Measurements from ENCODE around the gene STC2. TPM values are rescaled to one million over a fixed set of nuclear protein-coding genes. Genes with fewer than 3 reads are reported as not detected.

STC2 gene
- total and polyA plus RNA-seq, 2 of the 4 experiments (the other 2 are of a cell fraction) = 87.5 to 270 TPM

DNA sequence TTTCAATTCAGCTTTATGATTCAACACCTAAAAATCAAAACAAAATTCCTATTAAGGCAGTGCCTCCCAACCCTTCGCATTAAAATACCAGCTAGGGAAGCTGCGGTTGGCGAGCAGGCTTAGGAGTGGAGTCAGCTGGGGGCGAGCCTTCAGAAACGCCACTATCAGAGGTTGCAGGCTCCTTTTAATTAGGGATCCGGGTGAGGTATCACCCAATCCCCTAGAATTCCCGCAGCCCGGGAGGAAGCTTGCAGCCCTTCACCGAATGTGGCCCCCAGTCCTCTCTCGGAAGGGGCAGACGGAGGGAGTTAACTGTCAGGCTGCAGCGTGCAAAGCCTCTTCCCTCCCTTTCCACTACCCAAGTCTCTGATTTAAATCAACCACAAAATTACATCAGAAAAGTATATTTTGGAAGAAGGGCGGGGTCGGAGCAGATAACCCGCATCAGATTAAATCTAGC is 1.7 kb downstream of the STC2 start:
- H2AFZ ChIP-seq (replicated peaks; ENCODE audit: low read length, poor library complexity) = peak overlapping the region; percentile 46
- peak overlapping the region; percentile 89 for H3K4me3 ChIP-seq (ENCODE audit: insufficient read depth, low read depth, low read length)
- peak overlapping the region; percentile 88 for H3K56ac ChIP-seq (ENCODE audit: extremely low read depth, insufficient read depth, low read length)
- peak overlapping the region; percentile 23; the same call in 1 of the 2 replicates for H2BK20ac ChIP-seq (ENCODE audit: low read depth, low read length)
- peak overlapping the region; percentile 85 for H3K4me2 ChIP-seq (ENCODE audit: low read depth, low read length)
- H3K4ac ChIP-seq (ENCODE audit: low read depth, low read length) = peak overlapping the region; percentile 74
- H4K91ac ChIP-seq (ENCODE audit: insufficient read depth, low read depth, low read length) = peak overlapping the region; percentile 77
- H3K9ac ChIP-seq (ENCODE audit: low read depth, low read length) = peak overlapping the region; percentile 97
- peak overlapping the region; percentile 18; the same call in 1 of the 3 replicates for H2BK15ac ChIP-seq (ENCODE audit: low read depth, low read length)
- ChIA-PET POLR2A (ENCODE audit: unreplicated experiment) (interaction anchor here (1.3 to 1.7 kb wide), 2 partner anchors 32 to 199 kb away, joined by 3 to 8 read pairs; no protein-coding TSS in a partner anchor), CTCF (no interaction called here)
- peak overlapping the region; percentile 95 for H3K14ac ChIP-seq (replicated peaks; ENCODE audit: low read depth, low read length)
- in situ Hi-C loops (cut with MboI; ENCODE audit: low sequenced_read_pairs) = no loop called here
- peak overlapping the region; percentile 83 for H4K5ac ChIP-seq (ENCODE audit: low read depth, low read length)
- peak overlapping the region; percentile 50 for H2AK9ac ChIP-seq (replicated peaks; ENCODE audit: low read depth, low read length, poor library complexity)
- BruUV-seq (replicated peaks) = no TSS peak
- peak overlapping the region; percentile 92 for H2AK5ac ChIP-seq (ENCODE audit: low read depth, low read length)
- peak; percentile 92 for DNase-seq
- H3K4me1 ChIP-seq (ENCODE audit: control insufficient read depth, insufficient read depth, low read length) = peaks cover 29% of the 10 kb centered on the region
- H3K23ac ChIP-seq (ENCODE audit: low read depth, low read length) = peak overlapping the region; percentile 61
- intact Hi-C loops (cut with micrococcal nuclease) = loop anchor here (1.0 to 5.0 kb wide), 2 partner anchors 71 to 247 kb away; no protein-coding TSS in a partner anchor
- no peaks in the 10 kb centered on the region for H3K27me3 ChIP-seq (ENCODE audit: control insufficient read depth, insufficient read depth, low read length)
- peak overlapping the region; percentile 75 to 81 for H4K8ac ChIP-seq (ENCODE audit: low read depth in 2 of 2, low read length in 2 of 2)
- peaks cover 21% of the 10 kb centered on the region for H3K9me1 ChIP-seq (ENCODE audit: insufficient read depth, low read length)
- dilution Hi-C loops (cut with HindIII; ENCODE audit: low sequenced_read_pairs, unreplicated experiment) = no loop called here
- no CpG with 5 or more reads among the region's 15 CpGs for WGBS, 2 experiments (ENCODE audit: extremely low coverage in 2 of 2, insufficient read length in 1 of 2)
- peaks cover 27 to 52% of the 10 kb centered on the region in 2 experiments for H3K79me1 ChIP-seq (ENCODE audit: low read depth in 1 of 2, low read length in 2 of 2)
- peak overlapping the region; percentile 96 for H2BK5ac ChIP-seq (ENCODE audit: low read depth, low read length, poor library complexity, severe bottlenecking)
- H4K20me1 ChIP-seq (ENCODE audit: insufficient read depth, low read length) = peaks cover 58% of the 10 kb centered on the region
- H3K18ac ChIP-seq (ENCODE audit: low read depth, low read length) = peak overlapping the region; percentile 72
- H2BK120ac ChIP-seq (ENCODE audit: low read depth, low read length) = peak overlapping the region; percentile 75
- no peaks in the 10 kb centered on the region for H3K9me3 ChIP-seq (ENCODE audit: control insufficient read depth, insufficient read depth, low read length)
- H3K27ac ChIP-seq (ENCODE audit: insufficient read depth, low read length) = peak overlapping the region; percentile 96
- H3K36me3 ChIP-seq (ENCODE audit: control insufficient read depth, insufficient read depth, low read length) = peaks cover 40% of the 10 kb centered on the region
- ATAC-seq (ENCODE audit: low read depth) = peak; percentile 8
- TF ChIP-seq SMC3 (IDR thresholded peaks at IDR 0.05; ENCODE audit: low read depth, low read length) (no peak), RFX5 (IDR thresholded peaks at IDR 0.05; ENCODE audit: low read depth, low read length) (0 out of 2 replicates have a peak, but pooled peaks have one; percentile 9), RCOR1 (IDR thresholded peaks at IDR 0.05; ENCODE audit: insufficient replicate concordance, low read length) (no peak), CTCF (conservative IDR thresholded peaks at IDR 0.05; ENCODE audit: low read depth, low read length) (no peak), RAD21 (IDR thresholded peaks at IDR 0.05; ENCODE audit: low read length) (peak; percentile 18; the same call in 1 of the 2 replicates), MAFK (IDR thresholded peaks at IDR 0.05; ENCODE audit: low read depth, low read length) (peak; percentile 19; the same call in 1 of the 2 replicates), NFE2L2 (IDR thresholded peaks at IDR 0.05; ENCODE audit: low read depth, low read length) (no peak), MXI1 (IDR thresholded peaks at IDR 0.05; ENCODE audit: borderline replicate concordance, low read depth, low read length) (no peak; the same call in 1 of the 2 replicates), FOS (IDR thresholded peaks at IDR 0.05; ENCODE audit: low read depth, low read length) (peak; percentile 44; the same call in 1 of the 2 replicates), CHD1 (IDR thresholded peaks at IDR 0.05; ENCODE audit: low read depth, low read length) (no peak), BHLHE40 (IDR thresholded peaks at IDR 0.05; ENCODE audit: low read depth, low read length) (peak; percentile 36; the same call in 1 of the 2 replicates), MAZ (IDR thresholded peaks at IDR 0.05; ENCODE audit: borderline replicate concordance, low read depth, low read length) (peak; percentile 68; the same call in 1 of the 2 replicates), POLR2A (IDR thresholded peaks at IDR 0.05; ENCODE audit: low read depth, low read length) (peak; percentile 21; the same call in 1 of the 2 replicates), CEBPB (IDR thresholded peaks at IDR 0.05; ENCODE audit: low read depth, low read length) (no peak)
- TF ChIP-seq, protein P1, sequence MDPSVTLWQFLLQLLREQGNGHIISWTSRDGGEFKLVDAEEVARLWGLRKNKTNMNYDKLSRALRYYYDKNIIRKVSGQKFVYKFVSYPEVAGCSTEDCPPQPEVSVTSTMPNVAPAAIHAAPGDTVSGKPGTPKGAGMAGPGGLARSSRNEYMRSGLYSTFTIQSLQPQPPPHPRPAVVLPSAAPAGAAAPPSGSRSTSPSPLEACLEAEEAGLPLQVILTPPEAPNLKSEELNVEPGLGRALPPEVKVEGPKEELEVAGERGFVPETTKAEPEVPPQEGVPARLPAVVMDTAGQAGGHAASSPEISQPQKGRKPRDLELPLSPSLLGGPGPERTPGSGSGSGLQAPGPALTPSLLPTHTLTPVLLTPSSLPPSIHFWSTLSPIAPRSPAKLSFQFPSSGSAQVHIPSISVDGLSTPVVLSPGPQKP (IDR thresholded peaks at IDR 0.05; ENCODE audit: borderline replicate concordance, low read depth, low read length) = no peak

Data from IMR-90 (cell line).